HG03097 (cell line): ENCODE measurements around the gene OR10A6.

Experiments used
- ATAC-seq: cut with Tn5 transposase; IDR thresholded peaks from one replicate; pipeline ENCODE4 v1.9.1; 2021; ENCODE audit not compliant: unreplicated experiment, low FRiP score

OR10A6 gene

GRCh38 chr11:7931168-7931567 is at the start of gene OR10A6:
TSS of gene OR10A6 (minus strand) at chr11:7931268. CDS start at chr11:7928662, 2,606 bp downstream.
- no peak for ATAC-seq

- ATAC-seq: no peak
These were observed 46.3 kb upstream of the OR10A6 start for GRCh38 chr11:7977232-7977917.

GRCh38 chr11:7974668-7975067 is 43.6 kb upstream of the OR10A6 start:
- ATAC-seq: no peak

GRCh38 chr11:7973011-7973410 is 41.9 kb upstream of the OR10A6 start:
- no peak for ATAC-seq

- ATAC-seq: no peak
These were observed 40.8 kb upstream of the OR10A6 start for GRCh38 chr11:7971846-7972245.

- ATAC-seq: no peak
These were observed 38.9 kb upstream of the OR10A6 start for GRCh38 chr11:7969756-7970646.

GRCh38 chr11:7968686-7969085 is 37.6 kb upstream of the OR10A6 start:
- ATAC-seq: no peak

- ATAC-seq: no peak
These were observed 36.8 kb upstream of the OR10A6 start for GRCh38 chr11:7967826-7968225.

GRCh38 chr11:7967097-7967496 is 36.0 kb upstream of the OR10A6 start:
- ATAC-seq: no peak

GRCh38 chr11:7965386-7965785 is 34.3 kb upstream of the OR10A6 start, which contains the start of gene NLRP10:
TSS of gene NLRP10 (minus strand) at chr11:7965447. CDS start at chr11:7963495, 1,952 bp downstream.
- no peak for ATAC-seq

GRCh38 chr11:7964873-7965272 is 33.8 kb upstream of the OR10A6 start:
- ATAC-seq: no peak

- ATAC-seq: no peak
These were observed 33.2 kb upstream of the OR10A6 start for GRCh38 chr11:7964261-7964660.

GRCh38 chr11:7955191-7955590 is 24.1 kb upstream of the OR10A6 start:
- no peak for ATAC-seq

GRCh38 chr11:7949934-7950333 is 18.9 kb upstream of the OR10A6 start:
- ATAC-seq: no peak

GRCh38 chr11:7944123-7944522 is 13.1 kb upstream of the OR10A6 start:
- no peak for ATAC-seq

GRCh38 chr11:7941608-7942007 is 10.5 kb upstream of the OR10A6 start, which contains the start of gene OR10A3:
TSS of gene OR10A3 (minus strand) at chr11:7941708. CDS start at chr11:7939520, 2,188 bp downstream.
- ATAC-seq: no peak

- no peak for ATAC-seq
These were observed 10.1 kb upstream of the OR10A6 start for GRCh38 chr11:7941146-7941545.

GRCh38 chr11:7936615-7937014 is 5.5 kb upstream of the OR10A6 start:
- ATAC-seq: no peak

- ATAC-seq: no peak
These were observed 3.4 kb downstream of the OR10A6 start for GRCh38 chr11:7927635-7928034.

- no peak for ATAC-seq
These were observed 6.5 kb downstream of the OR10A6 start for GRCh38 chr11:7924536-7924935.

- ATAC-seq: no peak
These were observed 12.9 kb downstream of the OR10A6 start for GRCh38 chr11:7918141-7918540.

GRCh38 chr11:7911011-7911410 is 20.1 kb downstream of the OR10A6 start:
- no peak for ATAC-seq
